ENCODE results near the gene GRIN1.

GRCh38 chr9:137213160-137214060, 74.5 kb downstream of the GRIN1 start:
- TF ChIP-seq POLR2A (IDR thresholded peaks at IDR 0.05; ENCODE audit: low read length) (no peak), CTCF (IDR thresholded peaks at IDR 0.05) (peak; percentile 11; the same call in 1 of the 3 replicates), HEYL (CRISPR knock-in tag; IDR thresholded peaks at IDR 0.05) (no peak), HDAC2 (IDR thresholded peaks at IDR 0.05) (no peak), REST (IDR thresholded peaks at IDR 0.05) (no peak)
